ENCODE data around the gene HUNK. TPM values are rescaled to one million over a fixed set of nuclear protein-coding genes. Genes with fewer than 3 reads are reported as not detected.

Gene HUNK
- total RNA-seq, 1 donor from 2014 or later, result 12.2 TPM

GRCh38 chr21:31957631-31958030 is 84.8 kb downstream of the HUNK start:
- Mint-ChIP-seq H3K4me1 (ENCODE audit: low read depth, unreplicated experiment) (no peaks in the 10 kb centered on the region), H3K36me3 (ENCODE audit: unreplicated experiment) (peaks cover 23% of the 10 kb centered on the region), H3K27me3 (ENCODE audit: unreplicated experiment) (peaks cover 3% of the 10 kb centered on the region), H3K9me3 (ENCODE audit: unreplicated experiment) (peaks cover 2% of the 10 kb centered on the region), H3K27ac (ENCODE audit: unreplicated experiment) (no peak overlapping the region), H3K4me3 (ENCODE audit: unreplicated experiment) (no peak overlapping the region)
- DNase-seq, result no peak
- TF ChIP-seq CTCF (IDR thresholded peaks at IDR 0.05; ENCODE audit: partially characterized antibody, unreplicated experiment), result no peak

- TF ChIP-seq CTCF (IDR thresholded peaks at IDR 0.05; ENCODE audit: partially characterized antibody, unreplicated experiment), result no peak
- Mint-ChIP-seq H3K27me3 (ENCODE audit: unreplicated experiment) (peaks cover 3% of the 10 kb centered on the region), H3K4me3 (ENCODE audit: unreplicated experiment) (no peak overlapping the region), H3K27ac (ENCODE audit: unreplicated experiment) (no peak overlapping the region), H3K36me3 (ENCODE audit: unreplicated experiment) (peaks cover 23% of the 10 kb centered on the region), H3K9me3 (ENCODE audit: unreplicated experiment) (peaks cover 2% of the 10 kb centered on the region), H3K4me1 (ENCODE audit: low read depth, unreplicated experiment) (no peaks in the 10 kb centered on the region)
- no peak for DNase-seq
Measured at GRCh38 chr21:31959881-31960280, 87.1 kb downstream of the HUNK start.

- Mint-ChIP-seq H3K4me3 (ENCODE audit: unreplicated experiment) (no peak overlapping the region), H3K27me3 (ENCODE audit: unreplicated experiment) (peaks cover 3% of the 10 kb centered on the region), H3K27ac (ENCODE audit: unreplicated experiment) (no peak overlapping the region), H3K9me3 (ENCODE audit: unreplicated experiment) (peaks cover 2% of the 10 kb centered on the region), H3K36me3 (ENCODE audit: unreplicated experiment) (peaks cover 19% of the 10 kb centered on the region), H3K4me1 (ENCODE audit: low read depth, unreplicated experiment) (no peaks in the 10 kb centered on the region)
- no peak for DNase-seq
- no peak for TF ChIP-seq CTCF (IDR thresholded peaks at IDR 0.05; ENCODE audit: partially characterized antibody, unreplicated experiment)
Measured at GRCh38 chr21:31961027-31961426, 88.2 kb downstream of the HUNK start.

GRCh38 chr21:31961704-31962103 is 88.9 kb downstream of the HUNK start:
- Mint-ChIP-seq H3K4me3 (ENCODE audit: unreplicated experiment) (no peak overlapping the region), H3K27ac (ENCODE audit: unreplicated experiment) (no peak overlapping the region), H3K4me1 (ENCODE audit: low read depth, unreplicated experiment) (no peaks in the 10 kb centered on the region), H3K27me3 (ENCODE audit: unreplicated experiment) (peaks cover 2% of the 10 kb centered on the region), H3K9me3 (ENCODE audit: unreplicated experiment) (peaks cover 2% of the 10 kb centered on the region), H3K36me3 (ENCODE audit: unreplicated experiment) (peaks cover 15% of the 10 kb centered on the region)
- TF ChIP-seq CTCF (IDR thresholded peaks at IDR 0.05; ENCODE audit: partially characterized antibody, unreplicated experiment), result no peak
- DNase-seq, result no peak

- Mint-ChIP-seq H3K9me3 (ENCODE audit: unreplicated experiment) (peaks cover 2% of the 10 kb centered on the region), H3K4me1 (ENCODE audit: low read depth, unreplicated experiment) (no peaks in the 10 kb centered on the region), H3K27me3 (ENCODE audit: unreplicated experiment) (no peaks in the 10 kb centered on the region), H3K4me3 (ENCODE audit: unreplicated experiment) (no peak overlapping the region), H3K27ac (ENCODE audit: unreplicated experiment) (no peak overlapping the region), H3K36me3 (ENCODE audit: unreplicated experiment) (peaks cover 7% of the 10 kb centered on the region)
- no peak for DNase-seq
- no peak for TF ChIP-seq CTCF (IDR thresholded peaks at IDR 0.05; ENCODE audit: partially characterized antibody, unreplicated experiment)
Measured at GRCh38 chr21:31964692-31965091, 91.9 kb downstream of the HUNK start.
